Body of pancreas (tissue), 4 donors: ENCODE measurements around the gene ABCA1. TPM values are rescaled to one million over a fixed set of nuclear protein-coding genes. Genes with fewer than 3 reads are reported as not detected.

Experiments
- ATAC-seq: fragments of 150-250 bp; one replicate; pipeline ENCODE4 v1.9.1; 2016
- DNase-seq, 4 donors: peaks; one replicate each; pipeline ENCODE4 v3.0.0-alpha.2; 2019
- H3K27ac ChIP-seq, 4 donors: fragments of 200-600 bp; sonication (generic); 1 replicate in 3 of 4; 2 replicates in 1 of 4; pipeline versions ENCODE4 v1.5.1 to v1.6.1; 2016 to 2019; ENCODE audit warnings: mild to moderate bottlenecking in 1 of 4, mixed read lengths in 1 of 4, moderate library complexity in 1 of 4
- H3K27me3 ChIP-seq, 2 donors: fragments of 200-600 bp; sonication (generic); one replicate each; pipeline ENCODE4 v1.6.0; 2016; ENCODE audit warnings: mild to moderate bottlenecking in 1 of 2
- H3K36me3 ChIP-seq, 2 donors: fragments of 200-600 bp; sonication (generic); replicated peaks in 1 of 2; 2 replicates each; pipeline ENCODE4 v1.5.1; 2016; ENCODE audit warnings: low read depth in 2 of 2; ENCODE audit not compliant: insufficient read depth in 1 of 2
- H3K4me1 ChIP-seq: fragments of 200-600 bp; sonication (generic); one replicate; pipeline ENCODE4 v1.6.0; 2016
- H3K4me3 ChIP-seq, 2 donors: fragments of 200-600 bp; sonication (generic); 1 replicate in 1 of 2; 2 replicates in 1 of 2; pipeline ENCODE4 v1.5.1; 2016 to 2019
- H3K9me3 ChIP-seq, 3 donors: fragments of 200-600 bp; sonication (generic); 1 replicate in 2 of 3; 2 replicates in 1 of 3; pipeline ENCODE4 v1.5.1; 2016
- CTCF ChIP-seq, 7 experiments: fragments of 450-650 bp in 4 of 7; fragments of 200-600 bp in 3 of 7; sonication (generic) in 3 of 7; IDR thresholded peaks; one replicate each; pipeline ENCODE4 v1.5.1; 2016 to 2019; ENCODE audit warnings: antibody characterized with exemption in 7 of 7
- POLR2A ChIP-seq, 3 donors: fragments of 450-650 bp; IDR thresholded peaks; one replicate each; pipeline ENCODE4 v1.6.1; 2016; ENCODE audit warnings: antibody characterized with exemption in 3 of 3, mild to moderate bottlenecking in 2 of 3
- WGBS, 2 donors: methylation state at CpG; one replicate each; pipeline ENCODE4 v1.1.5; 2017; 5-methylcytosine and 5-hydroxymethylcytosine counted together
- intact Hi-C: fragments of 100-400 bp; cut with DNase I; formaldehyde crosslinking; loops from one replicate; pipeline ENCODE4 v1.15.1; 2023
- total RNA-seq, 2 donors: library from RNA; depleted of rRNA; stranded (reverse); fragments of >200 nt; gene quantifications; one replicate each; pipeline ENCODE4 v1.1.0, GENCODE V29; 2016

Gene ABCA1
- total RNA-seq, 2 donors from 2014 or later: 18.1 to 18.9 TPM

DNA sequence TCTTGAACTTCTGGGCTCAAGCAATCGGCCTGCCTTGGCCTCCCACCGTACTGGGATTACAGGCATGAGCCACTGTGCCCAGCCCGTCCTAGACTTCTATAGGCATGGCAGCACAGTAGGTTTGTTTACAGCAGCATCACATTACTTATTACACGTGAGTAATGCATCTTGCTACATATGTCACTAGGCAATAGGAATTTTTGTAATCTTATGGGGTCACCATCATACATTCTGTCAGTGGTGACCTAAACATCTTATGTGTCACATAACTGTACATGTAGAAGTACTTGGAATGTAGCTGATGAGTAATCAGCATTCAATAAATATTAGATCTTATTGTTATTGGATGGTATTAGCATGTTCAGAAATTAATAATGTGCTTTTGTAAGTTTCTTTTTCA lies 22.9 kb upstream of the ABCA1 start:
- DNase-seq: no peak
- TF ChIP-seq POLR2A (IDR thresholded peaks at IDR 0.05): no peak
- TF ChIP-seq CTCF (IDR thresholded peaks at IDR 0.05): no peak
- WGBS, 2 donors: 87 to 96% methylated on average over 3 to 4 of the region's 4 CpGs
- no peak overlapping the region for H3K27ac ChIP-seq
- no peaks in the 10 kb centered on the region for H3K27me3 ChIP-seq
- no peak for ATAC-seq
- no peaks in the 10 kb centered on the region for H3K9me3 ChIP-seq
- intact Hi-C loops: no loop called here
- H3K4me1 ChIP-seq: no peaks in the 10 kb centered on the region
- no peaks in the 10 kb centered on the region for H3K36me3 ChIP-seq
- no peak overlapping the region for H3K4me3 ChIP-seq

DNA sequence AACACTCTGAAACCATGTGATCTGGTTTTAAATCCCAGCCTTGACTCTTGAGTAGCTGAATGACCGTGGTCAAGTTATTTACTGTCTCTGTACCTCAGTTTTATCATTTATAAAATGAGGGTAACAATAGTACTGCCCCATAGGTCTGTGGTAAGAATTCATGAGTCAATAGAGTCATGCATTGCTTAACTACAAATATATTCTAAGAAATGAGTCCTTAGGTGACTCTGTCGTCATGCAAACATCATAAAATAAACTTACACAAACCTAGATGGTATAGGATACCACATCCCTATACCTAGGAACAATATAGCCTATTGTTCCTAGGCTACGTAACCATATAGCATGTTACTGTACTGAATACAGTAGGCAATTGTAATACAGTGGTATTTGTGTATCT lies 20.3 kb upstream of the ABCA1 start:
- 76 to 81% methylated on average over 3 of the region's 3 CpGs for WGBS, 2 donors
- intact Hi-C loops: no loop called here
- no peaks in the 10 kb centered on the region for H3K4me1 ChIP-seq
- no peaks in the 10 kb centered on the region for H3K36me3 ChIP-seq
- no peak for ATAC-seq
- no peak overlapping the region for H3K4me3 ChIP-seq
- H3K9me3 ChIP-seq: no peaks in the 10 kb centered on the region
- no peak for DNase-seq
- no peak for TF ChIP-seq POLR2A (IDR thresholded peaks at IDR 0.05)
- TF ChIP-seq CTCF (IDR thresholded peaks at IDR 0.05): no peak
- no peaks in the 10 kb centered on the region for H3K27me3 ChIP-seq
- no peak overlapping the region for H3K27ac ChIP-seq

- DNase-seq (no peak), ATAC-seq (no peak)
- Histone ChIP-seq H3K9me3 (no peaks in the 10 kb centered on the region), H3K36me3 (no peaks in the 10 kb centered on the region), H3K4me1 (no peaks in the 10 kb centered on the region), H3K27me3 (no peaks in the 10 kb centered on the region), H3K4me3 (no peak overlapping the region), H3K27ac (no peak overlapping the region)
- TF ChIP-seq POLR2A (IDR thresholded peaks at IDR 0.05) (no peak), CTCF (IDR thresholded peaks at IDR 0.05) (no peak)
- intact Hi-C loops: no loop called here
- 59 to 60% methylated on average over 3 of the region's 3 CpGs for WGBS, 2 donors
These were observed 16.9 kb upstream of the ABCA1 start for GRCh38 chr9:104944871-104945270.

DNA sequence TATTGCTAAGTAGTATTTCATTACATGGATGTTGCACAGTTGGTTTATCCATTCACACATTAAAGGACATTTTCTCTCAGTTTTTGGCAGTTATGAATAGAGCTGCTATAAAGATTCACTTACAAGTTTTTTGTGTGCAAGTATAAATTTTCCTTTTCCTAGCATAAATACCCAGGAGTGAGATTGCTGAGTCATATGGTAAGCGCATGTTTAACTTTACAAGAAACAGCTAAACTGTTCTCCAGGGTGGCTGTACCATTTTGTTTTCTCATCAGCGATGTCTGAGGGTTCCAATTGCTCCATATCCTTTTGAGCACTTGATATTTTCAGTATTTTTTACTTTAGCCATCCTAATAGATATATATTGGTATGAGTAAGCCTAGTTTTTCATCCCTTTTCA lies 16.4 kb upstream of the ABCA1 start:
- no peaks in the 10 kb centered on the region for H3K36me3 ChIP-seq
- ATAC-seq (no peak), DNase-seq (no peak)
- no peak overlapping the region for H3K27ac ChIP-seq
- H3K9me3 ChIP-seq: no peaks in the 10 kb centered on the region
- intact Hi-C loops: no loop called here
- H3K27me3 ChIP-seq: no peaks in the 10 kb centered on the region
- TF ChIP-seq POLR2A (IDR thresholded peaks at IDR 0.05) (no peak), CTCF (IDR thresholded peaks at IDR 0.05) (no peak)
- H3K4me3 ChIP-seq: no peak overlapping the region
- H3K4me1 ChIP-seq: no peaks in the 10 kb centered on the region
- WGBS, 2 donors: 86 to 98% methylated on average over 2 of the region's 2 CpGs

- TF ChIP-seq POLR2A (IDR thresholded peaks at IDR 0.05): no peak
- no peak for TF ChIP-seq CTCF (IDR thresholded peaks at IDR 0.05)
- H3K36me3 ChIP-seq: no peaks in the 10 kb centered on the region
- no peaks in the 10 kb centered on the region for H3K9me3 ChIP-seq
- intact Hi-C loops: no loop called here
- H3K4me1 ChIP-seq: no peaks in the 10 kb centered on the region
- DNase-seq (no peak), ATAC-seq (no peak)
- H3K27me3 ChIP-seq: no peaks in the 10 kb centered on the region
- WGBS, 2 donors: 24 to 26% methylated on average over 1 of the region's 1 CpG
- no peak overlapping the region for H3K4me3 ChIP-seq
- H3K27ac ChIP-seq: no peak overlapping the region
These were observed 13.6 kb upstream of the ABCA1 start for GRCh38 chr9:104941597-104941996.
